ENCODE data around the gene KCNQ1OT1.

The KCNQ1OT1 gene

GRCh38 chr11:2685566-2686359 lies 14.0 kb downstream of the KCNQ1OT1 start:
- DNase-seq, result no peak

DNA sequence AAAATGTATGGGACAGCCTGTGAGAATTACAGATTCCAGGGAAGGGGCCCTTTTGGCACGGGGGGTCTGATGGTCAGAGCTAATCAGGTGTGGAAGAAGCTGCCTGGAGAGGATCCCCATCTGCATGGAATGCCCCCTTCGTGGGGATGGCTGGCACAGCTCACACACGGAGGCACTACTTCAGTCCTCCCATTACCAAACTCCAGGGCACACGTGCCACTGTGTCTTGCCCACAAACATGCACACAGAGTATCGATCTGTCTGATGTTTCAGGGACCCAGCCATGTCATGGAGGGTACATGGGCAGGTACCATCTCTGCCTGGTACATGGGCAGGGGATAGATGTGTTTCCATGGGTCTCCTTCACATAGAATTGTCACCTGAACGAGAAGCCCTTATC lies 14.7 kb downstream of the KCNQ1OT1 start:
- DNase-seq, result no peak

GRCh38 chr11:2684581-2684980 lies 15.2 kb downstream of the KCNQ1OT1 start:
- DNase-seq, result no peak

DNA sequence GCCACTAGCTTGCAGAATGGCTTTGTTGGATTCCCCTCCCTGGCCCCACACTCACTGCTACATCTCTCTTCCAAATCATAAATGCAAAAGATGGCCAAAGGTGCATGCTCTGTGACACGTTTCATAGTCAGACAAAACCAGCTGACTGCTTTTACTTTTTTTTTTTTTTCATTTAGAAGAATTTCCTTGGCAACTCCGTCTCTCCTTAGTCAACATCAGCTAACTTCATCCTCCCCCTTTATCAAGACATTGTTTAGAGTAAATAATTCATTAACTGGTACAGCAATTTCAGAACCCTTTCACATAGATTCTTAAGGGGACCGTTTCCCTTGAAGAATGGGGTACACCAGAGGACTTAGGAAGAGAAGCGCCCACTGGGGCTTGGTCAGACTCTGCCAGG lies 16.0 kb downstream of the KCNQ1OT1 start:
- no peak for DNase-seq

- DNase-seq, result no peak
These were observed 18.2 kb downstream of the KCNQ1OT1 start for GRCh38 chr11:2681408-2682145.

DNA sequence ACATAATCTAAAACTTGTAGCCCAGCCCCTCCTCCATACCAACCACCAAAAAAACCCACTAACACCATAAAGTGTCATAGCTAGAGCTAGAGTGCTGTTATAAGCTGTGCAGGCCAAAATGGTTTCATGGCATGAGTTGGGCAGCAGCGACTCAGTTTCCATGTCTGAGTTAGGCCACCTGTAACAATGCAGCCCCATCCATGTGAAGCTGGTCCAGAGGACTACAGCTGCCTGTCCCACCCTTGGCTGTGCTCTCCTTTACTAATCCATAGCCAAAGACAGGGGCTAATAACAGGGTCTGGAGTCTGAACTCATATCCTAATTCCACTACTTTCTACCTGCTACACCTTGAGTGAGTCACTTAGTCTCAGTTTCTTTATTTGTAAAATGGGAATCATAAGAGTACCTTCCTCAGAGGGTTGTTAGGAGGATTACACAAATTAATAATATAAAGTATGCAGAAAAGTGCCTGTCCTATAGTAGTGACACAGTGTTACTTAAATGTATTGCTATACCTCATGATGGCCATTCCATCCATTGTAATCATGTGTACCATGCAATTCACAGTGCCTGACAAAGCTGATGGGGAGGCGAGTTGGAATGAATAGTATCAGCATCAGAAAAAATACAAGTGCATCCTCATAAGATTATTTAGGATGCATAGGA lies 20.6 kb downstream of the KCNQ1OT1 start:
- no peak for DNase-seq

GRCh38 chr11:2678396-2678795 lies 21.4 kb downstream of the KCNQ1OT1 start:
- no peak for DNase-seq

- DNase-seq, result no peak
These were observed 22.7 kb downstream of the KCNQ1OT1 start for GRCh38 chr11:2677127-2677526.

GRCh38 chr11:2675540-2675939 lies 24.3 kb downstream of the KCNQ1OT1 start:
- DNase-seq, result no peak

DNA sequence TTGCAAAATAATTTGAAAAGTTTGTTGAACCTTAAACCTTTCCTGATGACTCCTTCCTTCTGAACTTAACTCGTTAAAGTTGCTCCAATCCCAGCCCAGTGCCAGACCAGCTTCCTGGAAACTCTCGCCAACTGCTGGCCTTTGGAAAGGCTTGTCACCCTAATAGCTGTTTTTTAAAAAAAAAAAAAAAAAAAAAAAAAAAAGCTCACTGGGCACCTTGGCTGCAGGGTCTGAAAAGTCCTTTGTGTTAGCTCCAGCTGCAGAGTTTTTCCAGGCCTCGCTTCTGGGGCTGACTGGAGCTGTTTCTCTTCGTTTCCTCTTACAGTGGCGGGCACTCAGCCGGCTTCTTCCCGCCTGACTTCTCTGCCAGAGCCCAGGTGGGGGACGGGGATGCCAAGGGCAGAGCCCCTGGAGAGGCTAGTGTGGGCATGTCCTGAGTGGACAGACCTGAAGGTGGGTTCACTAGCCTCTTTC lies 25.1 kb downstream of the KCNQ1OT1 start:
- no peak for DNase-seq

- no peak for DNase-seq
These were observed 25.8 kb downstream of the KCNQ1OT1 start for GRCh38 chr11:2673871-2674471.

GRCh38 chr11:2673250-2673610 lies 26.6 kb downstream of the KCNQ1OT1 start:
- no peak for DNase-seq

- no peak for DNase-seq
These were observed 27.1 kb downstream of the KCNQ1OT1 start for GRCh38 chr11:2672553-2673249.

- no peak for DNase-seq
These were observed 28.0 kb downstream of the KCNQ1OT1 start for GRCh38 chr11:2671748-2672147.

GRCh38 chr11:2670541-2671100 lies 29.2 kb downstream of the KCNQ1OT1 start:
- no peak for DNase-seq

GRCh38 chr11:2669634-2670469 lies 29.9 kb downstream of the KCNQ1OT1 start:
- DNase-seq, result no peak

DNA sequence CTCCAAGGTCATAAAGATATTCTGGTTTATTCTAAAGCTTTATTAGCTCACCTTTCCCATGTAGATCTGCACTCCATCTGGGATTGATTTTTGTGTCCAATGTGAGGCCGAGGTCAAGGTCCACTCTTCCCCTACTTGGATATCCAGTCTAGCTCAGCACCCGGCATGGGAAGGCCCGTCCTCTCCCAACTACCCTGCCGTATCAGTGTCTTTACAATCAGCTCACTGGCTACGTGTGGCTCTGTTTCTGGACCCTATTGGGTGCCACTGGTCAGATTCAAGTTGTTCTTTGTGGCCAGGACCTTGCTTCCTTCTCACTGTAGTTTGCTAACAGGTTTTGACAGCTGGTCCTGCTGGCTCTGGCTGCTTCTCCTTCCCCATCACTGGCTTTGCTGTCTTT lies 30.9 kb downstream of the KCNQ1OT1 start:
- DNase-seq, result no peak

DNA sequence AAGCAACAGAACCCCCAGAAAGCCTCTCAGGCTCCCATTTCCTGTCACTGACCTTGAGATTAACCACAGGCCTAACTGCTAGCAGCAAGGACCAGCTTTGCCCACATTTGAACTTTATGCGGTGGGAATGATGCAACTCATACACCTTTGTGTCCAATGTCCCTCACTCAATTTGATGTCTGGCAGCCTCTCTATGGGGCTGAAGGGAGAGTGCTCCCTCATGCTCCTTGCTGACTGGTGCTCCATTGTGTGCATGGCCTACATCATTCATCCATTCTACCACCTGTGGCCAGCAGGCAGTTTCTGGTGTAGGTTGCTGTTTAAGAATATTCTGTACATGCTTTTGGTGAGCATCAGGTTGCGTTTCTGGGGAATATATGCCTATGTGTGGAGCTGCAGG lies 31.9 kb downstream of the KCNQ1OT1 start:
- DNase-seq, result no peak

DNA sequence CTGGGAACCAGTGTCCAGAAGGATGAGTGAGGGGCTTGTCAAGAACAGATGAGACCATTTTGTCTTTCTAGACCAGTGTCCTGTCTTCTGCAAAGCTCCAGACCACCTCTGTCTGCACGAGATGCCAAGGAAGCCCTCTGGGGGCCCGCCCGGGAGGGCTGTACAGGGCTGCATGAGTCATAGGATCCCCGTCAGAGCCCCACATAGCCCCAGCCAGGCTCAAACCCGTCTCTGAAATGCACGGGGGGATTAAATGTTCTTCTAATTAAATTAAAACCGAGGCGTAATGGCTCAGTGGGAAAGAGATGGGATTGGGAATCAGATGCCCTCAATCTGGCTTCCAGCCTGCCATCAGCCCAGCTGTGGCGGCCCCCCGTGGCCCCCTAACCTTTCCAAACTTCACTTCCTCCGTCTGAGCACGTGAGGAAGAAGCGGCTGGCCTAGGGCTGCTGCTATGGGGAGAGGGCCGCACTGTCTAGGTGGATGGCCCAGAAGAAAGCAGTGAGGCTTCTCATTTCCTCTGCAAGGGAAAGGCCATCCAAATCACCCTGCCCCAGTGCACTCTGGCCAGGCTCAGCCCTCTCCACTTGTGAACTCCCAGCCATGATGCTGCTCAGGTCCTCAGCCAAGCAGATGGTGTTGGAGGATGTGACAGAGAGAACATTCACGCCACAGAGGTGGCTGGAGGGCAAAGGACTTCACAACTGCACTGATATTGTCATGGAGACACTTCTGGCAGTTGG lies 32.8 kb downstream of the KCNQ1OT1 start:
- no peak for DNase-seq

- DNase-seq, result no peak
These were observed 33.4 kb downstream of the KCNQ1OT1 start for GRCh38 chr11:2666401-2666741.
